ENCODE measurements around the gene TENM4. TPM values are rescaled to one million over a fixed set of nuclear protein-coding genes. Genes with fewer than 3 reads are reported as not detected.

TENM4 gene
- polyA plus RNA-seq, 3 donors: 0.31 to 1.7 TPM; not detected in 1

GRCh38 chr11:78782725-78783124, 658.1 kb downstream of the TENM4 start:
- no peak overlapping the region for H3K9ac ChIP-seq (ENCODE audit: insufficient read depth, low read length, poor library complexity, severe bottlenecking)
- DNase-seq: no peak
- intact Hi-C loops (cut with micrococcal nuclease): no loop called here
- H3K27ac ChIP-seq (ENCODE audit: low read depth in 1 of 2, low read length in 2 of 2): no peak overlapping the region
- no peaks in the 10 kb centered on the region for H3K79me2 ChIP-seq (ENCODE audit: insufficient read depth, low read length)
- no peak overlapping the region for H3K4me2 ChIP-seq (replicated peaks; ENCODE audit: extremely low read depth, low read length, poor library complexity, severe bottlenecking)
- no peak for TF ChIP-seq CTCF (IDR thresholded peaks at IDR 0.05)
- H2AFZ ChIP-seq (ENCODE audit: insufficient read depth, low read depth, low read length, poor library complexity, severe bottlenecking): no peak overlapping the region
- Mint-ChIP-seq H3K9me3 (no peaks in the 10 kb centered on the region), H3K4me3 (no peak overlapping the region), H3K27me3 (ENCODE audit: low read depth in 3 of 3) (peaks cover 13 to 32% (median 32%) of the 10 kb centered on the region in 3 donors), H3K4me1 (no peaks in the 10 kb centered on the region), H3K27ac (no peak overlapping the region), H3K36me3 (no peaks in the 10 kb centered on the region)
- no peaks in the 10 kb centered on the region for H4K20me1 ChIP-seq (ENCODE audit: insufficient read depth, low read length)
- no peaks in the 10 kb centered on the region for H3K4me1 ChIP-seq (ENCODE audit: control insufficient read depth in 1 of 2, insufficient read depth in 2 of 2, low read length in 2 of 2)
- no peaks in the 10 kb centered on the region for H3K36me3 ChIP-seq (replicated peaks in 1 of 2; ENCODE audit: control insufficient read depth in 1 of 2, insufficient read depth in 2 of 2, low read length in 2 of 2)
- no peaks in the 10 kb centered on the region for H3K9me3 ChIP-seq (replicated peaks in 1 of 2; ENCODE audit: control insufficient read depth in 1 of 2, insufficient read depth in 1 of 2, low read length in 2 of 2)
- H3K4me3 ChIP-seq (replicated peaks in 1 of 3; ENCODE audit: low read depth in 2 of 3, low read length in 3 of 3): no peak overlapping the region
- H3K27me3 ChIP-seq (ENCODE audit: control insufficient read depth in 2 of 2, insufficient read depth in 2 of 2, low read length in 2 of 2): peaks cover 0 to 17% of the 10 kb centered on the region in 2 donors
- 100% methylated on average over 1 of the region's 2 CpGs for WGBS (ENCODE audit: insufficient coverage)

- intact Hi-C loops (cut with micrococcal nuclease): no loop called here
- Histone ChIP-seq H3K4me1 (ENCODE audit: control insufficient read depth in 1 of 2, insufficient read depth in 2 of 2, low read length in 2 of 2) (no peaks in the 10 kb centered on the region), H3K9me3 (replicated peaks in 1 of 2; ENCODE audit: control insufficient read depth in 1 of 2, insufficient read depth in 1 of 2, low read length in 2 of 2) (no peaks in the 10 kb centered on the region), H2AFZ (ENCODE audit: insufficient read depth, low read depth, low read length, poor library complexity, severe bottlenecking) (no peak overlapping the region), H3K4me2 (replicated peaks; ENCODE audit: extremely low read depth, low read length, poor library complexity, severe bottlenecking) (no peak overlapping the region), H3K36me3 (replicated peaks in 1 of 2; ENCODE audit: control insufficient read depth in 1 of 2, insufficient read depth in 2 of 2, low read length in 2 of 2) (no peaks in the 10 kb centered on the region), H4K20me1 (ENCODE audit: insufficient read depth, low read length) (no peaks in the 10 kb centered on the region), H3K79me2 (ENCODE audit: insufficient read depth, low read length) (no peaks in the 10 kb centered on the region), H3K4me3 (replicated peaks in 1 of 3; ENCODE audit: low read depth in 2 of 3, low read length in 3 of 3) (no peak overlapping the region), H3K9ac (ENCODE audit: insufficient read depth, low read length, poor library complexity, severe bottlenecking) (no peak overlapping the region), H3K27ac (ENCODE audit: low read depth in 1 of 2, low read length in 2 of 2) (no peak overlapping the region), H3K27me3 (ENCODE audit: control insufficient read depth in 2 of 2, insufficient read depth in 2 of 2, low read length in 2 of 2) (peaks cover 0 to 17% of the 10 kb centered on the region in 2 donors)
- Mint-ChIP-seq H3K4me3 (no peak overlapping the region), H3K27me3 (ENCODE audit: low read depth in 3 of 3) (peaks cover 10 to 27% (median 22%) of the 10 kb centered on the region in 3 donors), H3K36me3 (no peaks in the 10 kb centered on the region), H3K9me3 (no peaks in the 10 kb centered on the region), H3K4me1 (no peaks in the 10 kb centered on the region), H3K27ac (no peak overlapping the region)
- WGBS (ENCODE audit: insufficient coverage): 83% methylated on average over 1 of the region's 3 CpGs
- no peak for DNase-seq
- TF ChIP-seq CTCF (IDR thresholded peaks at IDR 0.05): no peak
These were observed 659.9 kb downstream of the TENM4 start for GRCh38 chr11:78780889-78781288.

All from CD14-positive monocyte (primary cell).